KBM-7 (cell line): Measurements from ENCODE around the gene AHRR.
A peak's percentile ranks its signal among the peaks of the same experiment; 100 is the strongest.

ENCODE experiments used
- DNase-seq: peaks from one replicate; pipeline ENCODE4 v3.0.0-alpha.2; 2015
- in situ Hi-C: fragments of 300-500 bp; cut with MboI; formaldehyde crosslinking; loops from 2 replicates; pipeline ENCODE4 v1.14.3; 2020; ENCODE audit warnings: low sequenced_read_pairs, low pct_unique_long_range_greater_than_20kb, mixed read lengths

The AHRR gene

GRCh38 chr5:431711-432050 is 110.2 kb downstream of the AHRR start:
- DNase-seq: no peak
- in situ Hi-C loops: no loop called here

GRCh38 chr5:432201-432927 is 110.8 kb downstream of the AHRR start:
- in situ Hi-C loops: no loop called here

GRCh38 chr5:432928-433791 is 111.6 kb downstream of the AHRR start:
- in situ Hi-C loops: no loop called here
- DNase-seq: no peak

More at GRCh38 chr5:432201-432927, 110.8 kb downstream of the AHRR start:
- DNase-seq: no peak

GRCh38 chr5:433836-434235 is 112.3 kb downstream of the AHRR start:
- in situ Hi-C loops: no loop called here
- DNase-seq: no peak

- in situ Hi-C loops: no loop called here
- no peak for DNase-seq
Observed at GRCh38 chr5:434443-435146, 113.1 kb downstream of the AHRR start.

- no peak for DNase-seq
- in situ Hi-C loops: no loop called here
Observed at GRCh38 chr5:435156-435790, 113.8 kb downstream of the AHRR start.

- in situ Hi-C loops: no loop called here
- DNase-seq: no peak
Observed at GRCh38 chr5:435961-436640, 114.6 kb downstream of the AHRR start.

GRCh38 chr5:436641-436975 is 115.1 kb downstream of the AHRR start:
- in situ Hi-C loops: no loop called here
- DNase-seq: no peak

GRCh38 chr5:437281-437771 is 115.8 kb downstream of the AHRR start:
- no peak for DNase-seq
- in situ Hi-C loops: no loop called here

- no peak for DNase-seq
- in situ Hi-C loops: no loop called here
Observed at GRCh38 chr5:438481-438981, 117.0 kb downstream of the AHRR start.

- in situ Hi-C loops: no loop called here
- no peak for DNase-seq
Observed at GRCh38 chr5:439181-439580, 117.7 kb downstream of the AHRR start.

- in situ Hi-C loops: no loop called here
Observed at GRCh38 chr5:439636-440035, 118.1 kb downstream of the AHRR start.

GRCh38 chr5:440401-441201 is 119.1 kb downstream of the AHRR start:
- peak; percentile 73 for DNase-seq

More at GRCh38 chr5:439636-440035, 118.1 kb downstream of the AHRR start:
- DNase-seq: no peak

GRCh38 chr5:441996-442334 is 120.5 kb downstream of the AHRR start:
- in situ Hi-C loops: no loop called here
- no peak for DNase-seq

More at GRCh38 chr5:440401-441201, 119.1 kb downstream of the AHRR start:
- in situ Hi-C loops: no loop called here

- peak; percentile 73 for DNase-seq
- in situ Hi-C loops: no loop called here
Observed at GRCh38 chr5:442335-443238, 121.1 kb downstream of the AHRR start, which contains the start of gene EXOC3. EXOC3 (plus strand) TSS chr5:443176; CDS start chr5:446206, 3,030 bp downstream.

- DNase-seq: no peak
Observed at GRCh38 chr5:443239-444151, 122.0 kb downstream of the AHRR start.

More at GRCh38 chr5:443239-444151, 122.0 kb downstream of the AHRR start:
- in situ Hi-C loops: no loop called here
